Liver (tissue), 9 donors: ENCODE data around the gene LRP5. TPM values are rescaled to one million over a fixed set of nuclear protein-coding genes. Genes with fewer than 3 reads are reported as not detected.

ENCODE experiments used
- DNase-seq: peaks from one replicate; pipeline ENCODE4 v3.0.0-alpha.2; 2017; ENCODE audit warnings: low spot score
- H3K27ac ChIP-seq, 2 donors: one replicate each; pipeline ENCODE4 v1.7.0; 2013; ENCODE audit warnings: inconsistent platforms in 2 of 2, low read length in 2 of 2, control low read depth in 1 of 2, low read depth in 1 of 2, mild to moderate bottlenecking in 1 of 2
- H3K27me3 ChIP-seq, 4 donors: one replicate each; pipeline versions ENCODE4 v1.6.1 to v1.7.0; 2013; ENCODE audit warnings: low read length in 3 of 4, inconsistent platforms in 1 of 4, mild to moderate bottlenecking in 1 of 4, moderate library complexity in 1 of 4; ENCODE audit not compliant: control insufficient read depth in 4 of 4, insufficient read depth in 4 of 4
- H3K36me3 ChIP-seq, 4 donors: one replicate each; pipeline versions ENCODE4 v1.6.1 to v1.7.0; 2013; ENCODE audit warnings: low read length in 3 of 4, mild to moderate bottlenecking in 3 of 4, low read depth in 1 of 4, moderate library complexity in 1 of 4; ENCODE audit not compliant: control insufficient read depth in 4 of 4, insufficient read depth in 3 of 4
- H3K4me1 ChIP-seq, 4 donors: one replicate each; pipeline versions ENCODE4 v1.6.1 to v1.7.0; 2013; ENCODE audit warnings: low read length in 3 of 4, mild to moderate bottlenecking in 3 of 4, moderate library complexity in 1 of 4; ENCODE audit not compliant: control insufficient read depth in 4 of 4, insufficient read depth in 4 of 4
- H3K4me3 ChIP-seq, 3 donors: one replicate each; pipeline versions ENCODE4 v1.6.1 to v1.7.0; 2013; ENCODE audit warnings: low read length in 3 of 3, control low read depth in 1 of 3, low read depth in 1 of 3, mild to moderate bottlenecking in 1 of 3
- H3K9ac ChIP-seq, 2 donors: one replicate each; pipeline ENCODE4 v1.7.0; 2013; ENCODE audit warnings: low read length in 2 of 2, mild to moderate bottlenecking in 2 of 2, moderate library complexity in 2 of 2, control low read depth in 1 of 2, low read depth in 1 of 2
- H3K9me3 ChIP-seq, 4 donors: one replicate each; pipeline versions ENCODE4 v1.6.1 to v1.7.0; 2013; ENCODE audit warnings: low read length in 3 of 4; ENCODE audit not compliant: control insufficient read depth in 4 of 4
- ATF3 ChIP-seq: IDR thresholded peaks from 2 replicates; pipeline ENCODE4 v1.6.1; 2016; ENCODE audit warnings: antibody characterized with exemption
- CTCF ChIP-seq: fragments of 150-350 bp; IDR thresholded peaks from 2 replicates; pipeline ENCODE4 v1.5.1; 2017; ENCODE audit warnings: improper control_type of control experiment, low read depth, low read length; ENCODE audit not compliant: missing input control
- EGR1 ChIP-seq, 2 donors: IDR thresholded peaks; 2 replicates each; pipeline ENCODE4 v1.6.1; 2016 to 2018; ENCODE audit warnings: antibody characterized with exemption in 2 of 2, low read depth in 2 of 2
- FOXA1 ChIP-seq: IDR thresholded peaks from 2 replicates; pipeline ENCODE4 v1.6.1; 2016; ENCODE audit warnings: antibody characterized with exemption
- FOXA2 ChIP-seq: IDR thresholded peaks from 2 replicates; pipeline ENCODE4 v1.6.1; 2016; ENCODE audit warnings: antibody characterized with exemption
- GABPA ChIP-seq, 2 donors: IDR thresholded peaks in 1 of 2; conservative IDR thresholded peaks in 1 of 2; 2 replicates each; pipeline ENCODE4 v1.6.1; 2016; ENCODE audit warnings: antibody characterized with exemption in 2 of 2, mild to moderate bottlenecking in 1 of 2, moderate library complexity in 1 of 2
- HNF4A ChIP-seq, 2 donors: conservative IDR thresholded peaks; 2 replicates each; pipeline ENCODE4 v1.6.1; 2016; ENCODE audit warnings: antibody characterized with exemption in 2 of 2, mild to moderate bottlenecking in 2 of 2
- HNF4G ChIP-seq: IDR thresholded peaks from 2 replicates; pipeline ENCODE4 v1.6.1; 2016; ENCODE audit warnings: antibody characterized with exemption
- JUND ChIP-seq, 2 donors: IDR thresholded peaks; 2 replicates each; pipeline ENCODE4 v1.6.1; 2016; ENCODE audit warnings: antibody characterized with exemption in 2 of 2
- MAX ChIP-seq: IDR thresholded peaks from 2 replicates; pipeline ENCODE4 v1.6.1; 2016; ENCODE audit warnings: antibody characterized with exemption
- NR2F2 ChIP-seq: IDR thresholded peaks from 2 replicates; pipeline ENCODE4 v1.6.1; 2016; ENCODE audit warnings: antibody characterized with exemption
- RAD21 ChIP-seq, 2 donors: IDR thresholded peaks; 2 replicates each; pipeline ENCODE4 v1.6.1; 2016; ENCODE audit warnings: antibody characterized with exemption in 2 of 2, mild to moderate bottlenecking in 2 of 2
- REST ChIP-seq: IDR thresholded peaks from 2 replicates; pipeline ENCODE4 v1.6.1; 2016; ENCODE audit warnings: antibody characterized with exemption, mild to moderate bottlenecking
- RXRA ChIP-seq, 2 donors: IDR thresholded peaks; 2 replicates each; pipeline ENCODE4 v1.6.1; 2017 to 2018; ENCODE audit warnings: antibody characterized with exemption in 2 of 2, mild to moderate bottlenecking in 1 of 2
- SP1 ChIP-seq: IDR thresholded peaks from 2 replicates; pipeline ENCODE4 v1.6.1; 2018; ENCODE audit warnings: antibody characterized with exemption, mild to moderate bottlenecking
- TAF1 ChIP-seq: conservative IDR thresholded peaks from 2 replicates; pipeline ENCODE4 v1.6.1; 2016; ENCODE audit warnings: antibody characterized with exemption, mild to moderate bottlenecking
- YY1 ChIP-seq: IDR thresholded peaks from 2 replicates; pipeline ENCODE4 v1.6.1; 2016; ENCODE audit warnings: antibody characterized with exemption, mild to moderate bottlenecking
- ZBTB33 ChIP-seq: IDR thresholded peaks from 2 replicates; pipeline ENCODE4 v1.6.1; 2016; ENCODE audit warnings: antibody characterized with exemption
- WGBS: extraction: QIAGEN DNeasy Blood & Tissue Kit; methylation state at CpG from one replicate; pipeline ENCODE4 v1.1.7; 2013; 5-methylcytosine and 5-hydroxymethylcytosine counted together
- polyA plus RNA-seq, 2 donors: library from polyadenylated mRNA; stranded (reverse) in 1 of 2; unstranded in 1 of 2; fragments of 200-250 nt in 1 of 2; fragments of >200 nt in 1 of 2; fragmentation: Nextera tagmentation in 1 of 2; extraction: Ambion mirVana in 1 of 2; gene quantifications; one replicate each; pipeline versions ENCODE4 v1.2.1 to v1.2.3, GENCODE V29; 2013 to 2015
- total RNA-seq, 2 donors: library from RNA; depleted of rRNA; stranded (reverse); fragments of >200 nt; gene quantifications; one replicate each; pipeline ENCODE4 v1.2.3, GENCODE V29; 2014
- donor health status: healthy.
- donor health status: healthy.
- donor health status: healthy.
- donor health status: healthy.
- donor health status: healthy.

Gene LRP5
- total and polyA plus RNA-seq, 4 donors = 48.9 to 99.3 (median 71.3) TPM

GRCh38 chr11:68416070-68416578 is 103.7 kb downstream of the LRP5 start:
- Histone ChIP-seq H3K27me3 (no peaks in the 10 kb centered on the region), H3K4me3 (no peak overlapping the region), H3K4me1 (peaks cover 0 to 30% (median 21%) of the 10 kb centered on the region in 4 donors), H3K36me3 (peaks cover 10 to 69% (median 46%) of the 10 kb centered on the region in 4 donors), H3K27ac (no peak overlapping the region), H3K9me3 (no peaks in the 10 kb centered on the region), H3K9ac (no peak overlapping the region)
- no peak for DNase-seq
- WGBS = 82% methylated on average over 22 of the region's 22 CpGs
- TF ChIP-seq MAX (no peak), ATF3 (no peak), SP1 (no peak), TAF1 (no peak), GABPA (IDR thresholded peaks at IDR 0.05 in 1 of 2, conservative IDR thresholded peaks at IDR 0.05 in 1 of 2) (no peak)

GRCh38 chr11:68418648-68419047 is 106.3 kb downstream of the LRP5 start:
- 91% methylated on average over 6 of the region's 6 CpGs for WGBS
- Histone ChIP-seq H3K27ac (no peak overlapping the region), H3K4me1 (peaks cover 0 to 6% (median 3%) of the 10 kb centered on the region in 4 donors), H3K4me3 (no peak overlapping the region), H3K36me3 (peaks cover 9 to 63% (median 43%) of the 10 kb centered on the region in 4 donors), H3K27me3 (no peaks in the 10 kb centered on the region), H3K9ac (no peak overlapping the region), H3K9me3 (no peaks in the 10 kb centered on the region)
- TF ChIP-seq CTCF = no peak
- TF ChIP-seq SP1 = no peak
- no peak for TF ChIP-seq TAF1
- TF ChIP-seq NR2F2 = no peak
- no peak for TF ChIP-seq YY1
- no peak for TF ChIP-seq GABPA (IDR thresholded peaks at IDR 0.05 in 1 of 2, conservative IDR thresholded peaks at IDR 0.05 in 1 of 2)
- TF ChIP-seq JUND (IDR thresholded peaks at IDR 0.05) = no peak
- no peak for TF ChIP-seq ATF3
- no peak for TF ChIP-seq HNF4A (conservative IDR thresholded peaks at IDR 0.05)
- TF ChIP-seq RAD21 (IDR thresholded peaks at IDR 0.05) = no peak
- TF ChIP-seq FOXA2 = no peak
- TF ChIP-seq ZBTB33 = no peak
- TF ChIP-seq REST = no peak
- no peak for TF ChIP-seq MAX
- no peak for TF ChIP-seq FOXA1
- no peak for TF ChIP-seq EGR1 (IDR thresholded peaks at IDR 0.05; ENCODE audit: low read depth in 2 of 2)
- TF ChIP-seq HNF4G = no peak
- TF ChIP-seq RXRA (IDR thresholded peaks at IDR 0.05) = no peak
- no peak for DNase-seq
